Activated effector memory CD4-positive, alpha-beta T cell treated with Interleukin-2 at 50 U/mL for 16 hours (primary cell): ENCODE results near the gene FRAT1.
A peak's percentile ranks its signal among the peaks of the same experiment; 100 is the strongest.
"Not testable (repeated sequence)": the region's sequence is repeated elsewhere in the genome, so short reads cannot be mapped to it uniquely, and the experiment has no call there.

ENCODE experiments used
- DNase-seq: peaks from one replicate; pipeline ENCODE4 v3.0.0-alpha.2; 2020

FRAT1 gene

GRCh38 chr10:97318772-97319651, at the start of gene FRAT1:
Gene FRAT1, plus strand, starts transcription at chr10:97319271. Its CDS starts 183 bp downstream, at chr10:97319454.
- peak; percentile 84 for DNase-seq

DNA sequence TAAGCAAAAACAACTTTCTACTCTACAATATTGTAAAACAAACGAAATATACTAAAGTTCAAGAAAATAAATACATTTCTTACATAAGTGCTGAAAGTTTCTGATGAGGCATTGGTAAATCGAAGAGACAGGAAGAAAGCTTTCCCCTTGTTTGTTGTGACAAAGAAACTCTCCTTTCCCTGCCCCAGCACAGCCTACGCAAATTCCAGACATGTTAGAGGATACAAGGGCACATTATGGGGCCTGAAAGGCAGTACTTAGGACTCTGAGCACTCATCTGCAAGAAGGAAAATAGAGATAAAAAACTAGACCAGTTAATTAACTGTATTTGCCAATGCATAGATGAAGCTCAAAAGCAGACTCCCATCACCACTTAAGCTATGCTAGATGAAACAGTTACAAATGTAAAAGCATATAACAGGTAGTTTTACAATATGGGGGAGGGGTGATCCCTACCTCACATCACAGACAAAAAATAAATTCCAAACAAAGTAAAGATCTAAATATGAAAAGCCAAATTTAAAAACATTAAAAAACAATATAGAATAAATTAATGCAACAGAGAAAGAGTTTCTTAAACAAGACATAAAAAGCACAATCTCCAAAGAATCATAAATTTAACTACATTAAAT, 48.4 kb upstream of the FRAT1 start:
- DNase-seq = no peak

DNA sequence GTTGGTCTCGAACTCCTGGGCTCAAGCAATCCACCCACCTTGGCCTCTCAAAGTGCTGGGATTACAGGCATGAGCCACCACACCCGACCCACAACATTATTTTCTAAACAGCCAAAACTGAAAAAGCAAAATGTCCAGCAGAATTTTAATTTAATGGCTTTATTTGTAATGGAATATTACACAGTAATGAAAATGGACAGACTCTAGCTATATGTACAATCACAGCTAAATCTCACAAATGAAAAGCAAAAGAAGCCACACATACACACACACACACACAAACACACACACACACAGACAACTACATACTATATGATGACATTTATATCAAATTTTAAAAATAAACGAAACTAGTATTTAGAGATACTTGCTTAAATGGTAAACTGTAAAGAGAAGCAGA, 45.4 kb upstream of the FRAT1 start:
- no peak for DNase-seq

- no peak for DNase-seq
Measured at GRCh38 chr10:97274828-97275227, 44.2 kb upstream of the FRAT1 start.

DNA sequence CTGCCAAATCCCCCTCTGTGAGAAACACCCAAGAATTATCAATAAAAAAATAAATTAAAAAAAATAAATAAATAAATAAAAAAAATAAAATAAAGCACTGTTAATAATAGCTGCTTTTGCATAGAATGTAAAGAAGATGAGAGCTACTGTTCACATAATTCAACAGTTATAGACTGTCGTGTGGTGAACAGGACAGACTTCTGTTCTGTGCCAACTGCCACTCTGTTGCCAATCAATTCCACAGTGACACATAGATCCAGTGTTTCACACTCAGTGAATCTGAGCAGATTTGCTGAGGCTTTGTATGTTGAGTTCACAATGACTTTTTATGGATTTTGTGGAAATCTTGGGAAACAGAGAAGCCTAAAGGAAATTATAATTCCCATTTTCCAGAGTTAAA, 41.5 kb upstream of the FRAT1 start:
- DNase-seq = no peak

DNA sequence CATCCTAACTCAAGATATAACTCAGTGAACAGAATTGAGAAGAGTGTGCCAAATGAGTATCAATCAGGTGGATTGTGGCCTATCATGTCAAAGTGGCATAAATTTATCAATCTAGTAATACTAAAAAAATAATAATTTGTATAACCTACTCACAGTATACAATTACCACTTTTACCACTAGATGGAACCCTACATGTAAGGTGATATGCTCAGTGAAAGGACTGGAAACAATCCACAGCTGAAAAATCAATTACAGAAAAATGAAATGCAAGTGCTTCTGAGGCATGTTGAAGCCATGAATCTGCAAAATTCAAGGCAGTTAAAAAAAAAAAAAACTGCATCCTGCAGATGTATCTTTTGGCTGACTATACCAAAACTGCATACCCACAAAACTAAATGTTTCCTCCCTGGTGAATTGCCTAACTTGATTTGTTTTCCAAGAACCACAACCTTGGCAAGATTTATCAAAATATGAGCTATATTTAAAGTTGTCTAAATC, 40.5 kb upstream of the FRAT1 start:
- no peak for DNase-seq

DNA sequence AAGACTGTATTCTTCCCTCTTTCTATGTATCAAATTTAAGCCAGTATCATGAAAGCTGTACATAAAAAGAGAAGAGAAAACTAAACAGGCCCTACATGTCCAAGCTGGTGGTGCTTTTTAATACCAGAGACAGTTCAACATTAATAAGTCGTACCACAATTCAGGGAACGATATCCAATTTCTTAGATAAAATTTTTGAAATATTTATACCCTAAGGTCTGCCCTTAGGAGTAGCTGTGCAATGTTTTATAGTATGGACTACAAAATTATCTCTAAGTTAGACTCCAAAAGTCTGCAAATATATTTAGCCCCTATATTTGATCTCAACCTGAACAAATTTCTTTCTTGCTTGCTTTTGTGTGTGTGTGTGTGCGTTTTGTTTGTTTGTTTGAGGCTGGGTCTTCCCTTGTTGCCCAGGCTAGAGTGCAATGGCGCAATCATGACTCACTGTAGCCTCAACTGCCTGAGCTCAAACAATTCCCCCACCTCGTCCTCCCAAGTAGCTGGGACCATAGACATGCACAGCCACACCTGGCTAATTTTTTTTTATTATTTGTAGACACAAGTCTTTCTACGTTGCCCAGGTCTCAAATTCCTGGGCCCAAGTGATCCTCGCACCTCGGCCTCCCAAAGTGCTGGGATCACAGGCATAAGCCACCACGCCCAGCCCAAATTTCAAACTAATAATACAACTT, 39.8 kb upstream of the FRAT1 start:
- DNase-seq = no peak

- DNase-seq = no peak
Measured at GRCh38 chr10:97280783-97281182, 38.3 kb upstream of the FRAT1 start.

DNA sequence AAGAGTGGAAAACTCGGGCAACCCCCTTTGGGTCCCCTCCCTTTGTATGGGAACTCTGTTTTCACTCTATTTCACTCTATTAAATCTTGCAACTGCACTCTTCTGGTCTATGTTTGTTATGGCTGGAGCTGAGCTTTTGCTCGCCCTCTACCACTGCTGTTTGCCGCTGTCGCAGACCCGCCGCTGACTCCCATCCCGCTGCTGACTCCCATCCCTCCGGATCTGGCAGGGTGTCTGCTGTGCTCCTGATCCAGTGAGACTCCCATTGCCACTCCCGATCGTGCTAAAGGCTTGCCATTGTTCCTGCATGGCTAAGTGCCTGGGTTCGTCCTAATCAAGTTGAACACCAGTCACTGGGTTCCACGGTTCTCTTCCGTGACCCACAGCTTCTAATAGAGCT, 29.0 kb upstream of the FRAT1 start:
- not testable (repeated sequence) for DNase-seq

- DNase-seq = not testable (repeated sequence)
Measured at GRCh38 chr10:97290576-97291356, 28.3 kb upstream of the FRAT1 start.

DNA sequence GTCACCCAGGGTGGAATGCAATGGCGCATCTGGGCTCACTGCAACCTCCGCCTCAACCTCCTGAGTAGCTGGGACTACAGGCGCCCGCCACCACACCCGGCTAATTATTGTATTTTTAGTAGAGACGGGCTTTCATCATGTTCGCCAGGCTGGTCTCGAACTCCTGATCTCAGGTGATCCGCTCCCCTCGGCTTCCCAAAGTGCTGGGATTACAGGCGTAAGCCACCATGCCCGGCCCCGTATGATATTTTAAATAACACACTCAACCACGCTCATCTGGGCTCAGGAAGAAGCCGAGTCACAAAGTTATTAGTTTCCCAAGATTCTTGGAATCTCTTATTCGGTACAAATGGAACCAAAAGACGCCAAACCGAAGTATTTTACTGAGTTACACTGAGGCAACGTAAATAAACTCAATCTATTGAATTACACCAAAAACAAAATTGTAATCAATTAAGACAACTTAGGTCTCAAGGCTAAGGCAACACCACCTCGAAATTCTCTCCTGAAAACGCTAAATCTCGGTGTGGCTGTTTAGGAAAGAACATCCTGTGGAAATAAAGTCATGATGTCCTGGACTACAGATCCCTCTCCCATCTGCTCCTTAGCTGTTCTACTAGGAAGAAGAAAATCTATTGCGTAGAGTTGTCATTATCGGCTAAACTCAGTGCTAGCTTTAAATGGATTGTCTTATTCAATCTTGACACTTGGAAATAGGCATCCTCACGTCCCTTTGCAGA, 27.5 kb upstream of the FRAT1 start:
- no peak for DNase-seq

DNA sequence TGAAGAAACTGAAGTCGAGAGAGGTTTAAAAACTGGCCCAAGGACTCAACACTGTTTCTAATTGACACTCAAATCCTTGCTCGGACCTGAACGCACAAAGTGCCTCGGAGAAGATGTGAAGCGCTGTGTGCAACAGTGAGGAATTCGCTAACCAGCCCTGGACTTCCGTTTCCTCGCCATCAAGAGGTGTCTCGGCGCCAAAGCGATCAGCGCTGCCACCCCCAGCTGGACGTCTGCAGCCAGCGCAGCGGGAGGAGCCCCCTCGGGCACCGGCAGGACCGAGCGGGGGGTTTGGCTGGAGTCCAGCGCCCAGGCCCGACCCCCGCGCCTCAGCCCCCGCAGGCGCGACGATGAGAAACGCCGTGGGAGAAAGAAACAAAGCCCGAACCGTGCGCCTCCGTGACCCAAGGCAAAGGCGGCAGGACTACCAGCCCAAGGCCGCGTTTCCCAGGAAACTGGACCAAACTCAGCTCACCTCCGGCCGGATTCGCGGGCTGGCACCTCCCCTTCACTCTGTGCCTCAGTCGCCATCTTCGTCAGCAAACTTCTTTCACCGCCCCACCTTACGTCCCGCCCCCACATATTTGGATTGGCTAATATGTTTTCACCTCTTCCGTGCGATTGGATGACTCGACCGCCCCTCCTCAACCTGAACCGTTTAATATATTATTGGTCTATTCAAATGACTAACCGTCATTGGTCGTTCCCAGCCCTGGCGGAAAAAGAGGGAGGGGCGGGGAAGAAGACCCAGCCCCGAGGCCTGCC, 26.8 kb upstream of the FRAT1 start, which contains the start of gene ARHGAP19:
ARHGAP19 (minus strand) TSS at position 541 of the 765 bp plus-strand sequence; CDS start at position 531, 10 bp downstream.
- DNase-seq = peak; percentile 89

- DNase-seq = no peak
Measured at GRCh38 chr10:97292862-97293198, 26.2 kb upstream of the FRAT1 start.

- no peak for DNase-seq
Measured at GRCh38 chr10:97297556-97298222, 21.4 kb upstream of the FRAT1 start.

GRCh38 chr10:97298223-97298571, 20.9 kb upstream of the FRAT1 start:
- DNase-seq = no peak

DNA sequence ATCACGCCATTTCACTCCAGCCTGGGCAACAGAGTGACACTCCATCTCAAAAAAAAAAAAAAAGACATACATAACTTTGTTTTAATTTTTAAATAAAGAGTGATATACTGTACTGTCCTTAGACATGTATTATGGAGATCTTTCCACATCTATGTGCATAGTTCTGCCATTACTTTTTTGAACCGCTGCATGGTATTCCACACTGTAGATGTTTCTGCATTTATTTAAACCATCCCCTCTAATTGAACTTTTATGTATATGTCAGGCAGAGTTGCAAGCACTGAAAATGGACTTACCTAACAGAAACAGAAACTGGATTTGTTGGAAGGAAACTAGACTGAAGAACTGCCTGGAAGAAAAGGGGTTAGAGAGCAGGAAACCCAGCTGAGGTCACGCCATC, 18.1 kb upstream of the FRAT1 start:
- DNase-seq = no peak

DNA sequence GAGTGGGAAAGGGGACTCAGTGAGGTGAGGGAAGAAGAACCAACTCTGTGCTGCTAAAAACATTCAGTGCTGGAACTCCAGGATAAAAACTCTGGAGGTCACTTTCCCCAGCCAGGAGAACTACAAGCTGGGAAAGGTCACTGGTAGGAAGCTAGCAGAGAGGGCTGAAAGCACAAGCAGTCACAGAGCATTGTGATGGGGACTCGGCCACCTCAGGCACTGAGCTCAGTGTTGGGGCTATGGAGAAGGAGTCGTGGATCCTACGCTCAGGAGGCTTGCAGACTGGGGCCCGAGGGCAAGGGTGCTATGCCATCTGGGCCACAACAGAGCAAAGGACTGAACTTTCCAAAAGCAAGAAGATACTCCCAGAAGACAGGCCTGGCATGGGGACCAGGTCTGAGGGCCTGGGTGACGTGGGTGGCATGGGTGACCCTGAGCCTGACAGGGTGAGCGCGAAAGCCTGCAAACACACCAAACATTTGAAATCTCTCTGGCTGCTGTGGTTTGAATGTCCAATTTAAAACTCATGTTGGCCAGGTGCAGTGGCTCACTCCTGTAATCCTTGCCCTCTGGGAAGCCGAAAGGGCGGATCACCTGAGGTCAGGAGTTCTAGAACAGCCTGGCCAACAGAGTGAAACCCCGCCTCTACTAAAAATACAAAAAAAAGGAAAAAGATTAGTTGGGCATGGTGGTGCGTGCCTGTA, 16.8 kb upstream of the FRAT1 start:
- DNase-seq = no peak

DNA sequence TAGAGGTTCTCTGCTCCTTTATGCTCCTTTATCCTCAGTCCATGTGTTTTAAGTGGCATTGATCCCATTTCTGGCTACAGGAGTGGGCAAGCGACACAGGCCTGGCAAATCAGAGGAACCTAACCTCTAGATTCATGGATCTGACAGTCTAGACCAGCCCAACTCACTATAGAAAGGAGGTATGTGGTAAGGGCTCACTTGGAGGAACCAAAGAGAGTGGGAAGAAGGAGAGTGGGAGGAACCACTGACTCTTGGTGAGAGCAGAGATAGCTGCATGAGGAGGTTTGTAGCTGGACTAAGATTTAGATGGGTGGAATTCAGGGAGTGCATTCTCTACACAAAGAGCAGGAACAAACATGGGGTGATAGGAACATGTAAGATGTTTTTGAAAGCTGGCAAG, 11.6 kb upstream of the FRAT1 start:
- DNase-seq = no peak

DNA sequence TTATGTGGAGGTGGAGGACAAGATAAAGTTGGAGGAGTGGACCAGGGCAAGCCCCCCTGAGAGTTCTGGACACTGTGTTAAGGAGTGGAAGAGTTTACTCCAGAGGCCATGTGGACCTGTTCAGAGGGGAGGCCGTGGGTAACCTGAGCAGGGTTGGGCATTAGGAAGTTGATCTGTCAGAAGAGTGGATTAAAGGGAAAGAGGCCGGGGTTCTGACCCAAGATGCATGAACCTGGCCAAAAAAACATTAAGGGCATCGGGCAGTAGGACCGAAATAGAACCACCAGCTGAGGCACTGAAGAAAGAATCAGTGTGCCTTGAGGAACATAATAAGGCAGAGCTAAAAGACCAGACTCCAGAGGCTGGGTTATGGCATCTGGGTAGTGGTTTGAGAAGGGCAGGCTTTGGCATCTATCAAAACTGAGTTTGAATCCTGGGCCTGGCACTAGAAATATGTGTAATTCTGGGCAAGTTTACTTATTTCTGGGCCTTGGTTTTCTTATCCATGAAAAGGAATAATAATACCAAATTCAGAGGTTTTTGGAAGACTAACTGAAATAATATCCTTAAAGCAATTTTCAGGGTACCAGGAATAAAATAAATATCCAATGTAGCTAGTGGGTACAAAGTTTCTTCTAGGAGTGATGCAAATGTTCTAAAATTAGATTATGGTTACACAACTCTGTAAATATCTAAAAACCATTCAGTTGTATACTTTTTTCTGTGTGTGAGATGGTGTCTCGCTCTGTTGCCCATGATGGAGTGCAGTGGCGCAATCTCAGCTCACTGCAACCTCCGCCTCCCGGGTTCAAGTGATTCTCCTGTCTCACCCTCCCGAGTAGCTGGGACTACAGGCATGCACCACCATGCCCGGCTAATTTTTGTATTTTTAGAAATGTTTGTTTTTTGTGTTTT, 10.9 kb upstream of the FRAT1 start:
- no peak for DNase-seq
